GM23248 (cell line): ENCODE data around the gene TMTC3. TPM values are rescaled to one million over a fixed set of nuclear protein-coding genes. Genes with fewer than 3 reads are reported as not detected.

ENCODE experiments used
- DNase-seq: peaks from one replicate; pipeline ENCODE4 v3.0.0-alpha.2; 2015
- H2AFZ ChIP-seq: fragments of 200-600 bp; sonication (generic); 2 replicates; pipeline ENCODE4 v1.6.1; 2016; ENCODE audit warnings: antibody characterized with exemption
- H3F3A ChIP-seq: fragments of 200-600 bp; sonication (generic); 2 replicates; pipeline ENCODE4 v1.6.1; 2016; ENCODE audit warnings: mild to moderate bottlenecking, antibody characterized with exemption, mixed run types; ENCODE audit not compliant: insufficient read depth
- H3K27ac ChIP-seq: fragments of 200-600 bp; sonication (generic); 2 replicates; pipeline ENCODE4 v1.5.1; 2016; ENCODE audit warnings: mild to moderate bottlenecking
- H3K27me3 ChIP-seq: fragments of 200-600 bp; sonication (generic); replicated peaks from 2 replicates; pipeline ENCODE4 v1.6.1; 2016; ENCODE audit warnings: mild to moderate bottlenecking; ENCODE audit not compliant: insufficient read depth
- H3K36me3 ChIP-seq: fragments of 200-600 bp; sonication (generic); 2 replicates; pipeline ENCODE4 v1.6.1; 2016; ENCODE audit warnings: low read depth, mild to moderate bottlenecking
- H3K4me1 ChIP-seq: fragments of 200-600 bp; sonication (generic); 2 replicates; pipeline ENCODE4 v1.6.1; 2016; ENCODE audit warnings: mild to moderate bottlenecking; ENCODE audit not compliant: insufficient read depth
- H3K4me2 ChIP-seq: fragments of 200-600 bp; sonication (generic); one replicate; pipeline ENCODE4 v1.6.1; 2016; ENCODE audit warnings: mild to moderate bottlenecking; ENCODE audit not compliant: unreplicated experiment
- H3K4me3 ChIP-seq: fragments of 200-600 bp; sonication (generic); 2 replicates; pipeline ENCODE4 v1.5.1; 2016; ENCODE audit warnings: mild to moderate bottlenecking
- H3K79me2 ChIP-seq: fragments of 200-600 bp; sonication (generic); 2 replicates; pipeline ENCODE4 v1.6.1; 2016; ENCODE audit warnings: mild to moderate bottlenecking; ENCODE audit not compliant: insufficient read depth
- H3K9ac ChIP-seq: fragments of 200-600 bp; sonication (generic); 2 replicates; pipeline ENCODE4 v1.6.1; 2016; ENCODE audit warnings: mild to moderate bottlenecking
- H3K9me2 ChIP-seq: fragments of 200-600 bp; sonication (generic); 2 replicates; pipeline ENCODE4 v1.6.1; 2016; ENCODE audit warnings: mixed run types, mild to moderate bottlenecking, moderate library complexity; ENCODE audit not compliant: insufficient read depth
- H3K9me3 ChIP-seq: fragments of 200-600 bp; sonication (generic); one replicate; pipeline ENCODE4 v1.6.1; 2017; ENCODE audit warnings: low read depth
- H4K20me1 ChIP-seq: fragments of 200-600 bp; sonication (generic); 2 replicates; pipeline ENCODE4 v1.6.0; 2016; ENCODE audit not compliant: insufficient read depth
- EZH2 ChIP-seq: fragments of 200-600 bp; sonication (generic); IDR thresholded peaks from 2 replicates; pipeline ENCODE4 v1.6.1; 2018; ENCODE audit warnings: antibody characterized with exemption, mild to moderate bottlenecking; ENCODE audit not compliant: insufficient read depth, poor library complexity, severe bottlenecking
- EZH2phosphoT487 ChIP-seq: fragments of 200-600 bp; sonication (generic); IDR thresholded peaks from 2 replicates; pipeline ENCODE4 v1.6.1; 2018; ENCODE audit warnings: antibody characterized with exemption, moderate library complexity, mild to moderate bottlenecking, low read depth; ENCODE audit not compliant: insufficient read depth
- WGBS, 2 experiments: methylation state at CpG; one replicate each; pipeline ENCODE4 v1.1.6; 2015 to 2017; ENCODE audit warnings: low lambda C conversion rate in 2 of 2, low coverage in 1 of 2; ENCODE audit errors: missing lambda C conversion rate in 2 of 2; 5-methylcytosine and 5-hydroxymethylcytosine counted together
- in situ Hi-C: fragments of 300-500 bp; cut with MboI; formaldehyde crosslinking; loops from 2 replicates; pipeline ENCODE4 v1.15.0; 2020
- polyA plus RNA-seq: library from polyadenylated mRNA; unstranded; fragments of >200 nt; fragmentation: Nextera tagmentation; extraction: Ambion mirVana; gene quantifications from 2 replicates; pipeline ENCODE4 v1.2.1, GENCODE V29; 2016
- total RNA-seq: library from RNA; depleted of rRNA; stranded (reverse); fragments of >200 nt; shearing (Covaris generic); gene quantifications from 2 replicates; pipeline ENCODE4 v1.2.3, GENCODE V29; 2014

TMTC3 gene
- total and polyA plus RNA-seq, 2 experiments from 2014 or later: 35.7 to 59.1 TPM

- in situ Hi-C loops: no loop called here
- Histone ChIP-seq H2AFZ (no peak overlapping the region), H3F3A (peaks cover 29% of the 10 kb centered on the region), H3K79me2 (no peaks in the 10 kb centered on the region), H3K27me3 (no peaks in the 10 kb centered on the region), H3K9ac (no peak overlapping the region), H3K9me3 (no peaks in the 10 kb centered on the region), H3K4me3 (no peak overlapping the region), H3K36me3 (peaks cover 4% of the 10 kb centered on the region; the same call in 1 of the 2 replicates), H3K27ac (peak overlapping the region; percentile 50), H3K4me1 (peaks cover 27% of the 10 kb centered on the region), H3K4me2 (peak overlapping the region; percentile 6), H4K20me1 (no peaks in the 10 kb centered on the region), H3K9me2 (no peaks in the 10 kb centered on the region)
- TF ChIP-seq EZH2 (no peak), EZH2phosphoT487 (no peak)
- peak; percentile 86 for DNase-seq
These were observed 43.9 kb downstream of the TMTC3 start for GRCh38 chr12:88185988-88186387.

DNA sequence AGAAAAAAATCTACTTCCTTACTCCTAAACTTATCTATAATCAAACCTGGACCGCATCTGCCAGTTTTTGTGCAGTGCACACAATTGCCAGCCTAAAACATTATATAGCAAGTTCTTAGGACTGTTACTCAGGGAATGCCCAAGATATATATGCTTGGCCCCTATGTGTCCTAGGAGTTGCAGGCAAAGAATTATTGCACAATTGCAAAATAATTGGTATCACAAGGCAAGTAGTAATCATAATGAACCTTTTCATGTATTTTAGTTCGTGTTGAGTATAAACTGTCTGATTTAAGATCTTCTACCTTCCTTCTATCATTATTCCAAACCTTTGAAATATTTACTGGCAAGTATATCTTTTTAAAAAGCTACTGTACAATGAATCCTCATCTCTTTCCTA lies 45.5 kb downstream of the TMTC3 start:
- TF ChIP-seq EZH2: no peak
- TF ChIP-seq EZH2phosphoT487: no peak
- Histone ChIP-seq H3K9me2 (no peaks in the 10 kb centered on the region), H3K9me3 (no peaks in the 10 kb centered on the region), H4K20me1 (no peaks in the 10 kb centered on the region), H2AFZ (no peak overlapping the region), H3K36me3 (peaks cover 4% of the 10 kb centered on the region; the same call in 1 of the 2 replicates), H3K4me3 (no peak overlapping the region), H3K27me3 (no peaks in the 10 kb centered on the region), H3K79me2 (no peaks in the 10 kb centered on the region), H3F3A (peaks cover 29% of the 10 kb centered on the region), H3K27ac (peak overlapping the region; percentile 21), H3K4me1 (peaks cover 27% of the 10 kb centered on the region), H3K4me2 (peak overlapping the region; percentile 27), H3K9ac (no peak overlapping the region)
- in situ Hi-C loops: no loop called here
- DNase-seq: peak; percentile 2
- WGBS, 2 experiments: 76 to 79% methylated on average over 2 of the region's 2 CpGs

GRCh38 chr12:88188180-88188579 lies 46.1 kb downstream of the TMTC3 start:
- H3K4me1 ChIP-seq: peaks cover 27% of the 10 kb centered on the region
- no peaks in the 10 kb centered on the region for H4K20me1 ChIP-seq
- no peaks in the 10 kb centered on the region for H3K9me3 ChIP-seq
- no peaks in the 10 kb centered on the region for H3K9me2 ChIP-seq
- no peaks in the 10 kb centered on the region for H3K79me2 ChIP-seq
- WGBS, 2 experiments: 47 to 56% methylated on average over 1 of the region's 1 CpG
- peaks cover 29% of the 10 kb centered on the region for H3F3A ChIP-seq
- H3K9ac ChIP-seq: no peak overlapping the region
- H2AFZ ChIP-seq: no peak overlapping the region
- peak overlapping the region; percentile 21 for H3K27ac ChIP-seq
- H3K4me2 ChIP-seq: peak overlapping the region; percentile 27
- TF ChIP-seq EZH2: no peak
- TF ChIP-seq EZH2phosphoT487: no peak
- peaks cover 4% of the 10 kb centered on the region; the same call in 1 of the 2 replicates for H3K36me3 ChIP-seq
- H3K4me3 ChIP-seq: no peak overlapping the region
- peak; percentile 57 for DNase-seq
- no peaks in the 10 kb centered on the region for H3K27me3 ChIP-seq
- in situ Hi-C loops: no loop called here

- no peaks in the 10 kb centered on the region for H3K9me2 ChIP-seq
- no peak overlapping the region for H3K4me3 ChIP-seq
- H3K27me3 ChIP-seq: no peaks in the 10 kb centered on the region
- H3K4me2 ChIP-seq: no peak overlapping the region
- 81 to 83% methylated on average over 2 of the region's 2 CpGs for WGBS, 2 experiments
- H3K79me2 ChIP-seq: no peaks in the 10 kb centered on the region
- DNase-seq: no peak
- H3K9me3 ChIP-seq: no peaks in the 10 kb centered on the region
- H2AFZ ChIP-seq: no peak overlapping the region
- peaks cover 14% of the 10 kb centered on the region for H3K4me1 ChIP-seq
- H3K9ac ChIP-seq: no peak overlapping the region
- TF ChIP-seq EZH2 (no peak), EZH2phosphoT487 (no peak)
- no peak overlapping the region for H3K27ac ChIP-seq
- in situ Hi-C loops: no loop called here
- peaks cover 13% of the 10 kb centered on the region; the same call in 1 of the 2 replicates for H3F3A ChIP-seq
- H4K20me1 ChIP-seq: no peaks in the 10 kb centered on the region
- peaks cover 11% of the 10 kb centered on the region for H3K36me3 ChIP-seq
These were observed 50.3 kb downstream of the TMTC3 start for GRCh38 chr12:88192426-88192825.

GRCh38 chr12:88194868-88195267 lies 52.8 kb downstream of the TMTC3 start:
- TF ChIP-seq EZH2 (no peak), EZH2phosphoT487 (no peak)
- no peak for DNase-seq
- Histone ChIP-seq H3K27me3 (no peaks in the 10 kb centered on the region), H3K9ac (no peak overlapping the region), H3K4me2 (no peak overlapping the region), H3F3A (no peaks in the 10 kb centered on the region), H3K9me3 (no peaks in the 10 kb centered on the region), H4K20me1 (no peaks in the 10 kb centered on the region), H2AFZ (no peak overlapping the region), H3K36me3 (peaks cover 11% of the 10 kb centered on the region), H3K79me2 (no peaks in the 10 kb centered on the region), H3K27ac (no peak overlapping the region), H3K9me2 (no peaks in the 10 kb centered on the region), H3K4me3 (no peak overlapping the region), H3K4me1 (no peaks in the 10 kb centered on the region)
- 94 to 99% methylated on average over 3 of the region's 3 CpGs for WGBS, 2 experiments
- in situ Hi-C loops: no loop called here
